22Rv1 (cell line): Measurements from ENCODE around the gene ICOSLG.

Source experiments
- CTCF ChIP-seq: fragments of 450-650 bp; IDR thresholded peaks from 2 replicates; pipeline ENCODE4 v1.5.1; 2017; ENCODE audit warnings: mild to moderate bottlenecking
- ZFX ChIP-seq: fragments of 450-650 bp; IDR thresholded peaks from 2 replicates; pipeline ENCODE4 v1.6.1; 2017; ENCODE audit warnings: antibody characterized with exemption, borderline replicate concordance

DNA sequence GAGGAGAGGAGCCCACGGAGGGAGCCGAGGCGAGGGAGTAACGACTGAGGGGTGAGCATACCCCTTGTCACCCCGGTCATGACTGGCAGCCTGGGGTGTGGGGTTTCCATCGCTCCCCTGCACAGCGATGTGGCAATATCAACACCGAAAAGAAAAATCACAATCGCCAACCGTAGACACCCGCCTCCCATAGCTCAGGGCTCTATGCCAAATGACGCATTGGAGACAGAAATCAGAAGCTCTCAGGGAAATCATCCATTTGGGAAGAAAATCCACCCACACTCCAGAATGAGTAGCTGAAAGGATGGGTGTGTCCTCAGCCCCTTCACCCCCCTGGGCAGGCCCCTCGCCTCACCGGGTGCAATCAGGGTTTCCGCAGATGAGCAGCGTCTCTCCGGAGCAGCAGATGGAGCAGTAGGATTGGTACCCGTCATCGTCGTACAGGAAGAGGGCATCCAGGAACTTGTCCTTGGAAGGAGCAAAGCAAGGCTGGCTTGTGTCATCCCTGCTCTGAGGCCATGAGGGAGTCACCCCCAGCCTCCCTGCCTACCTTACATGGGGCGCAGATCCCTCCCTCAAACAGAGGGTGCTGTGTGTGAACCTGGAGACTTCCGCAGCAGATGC lies 18.5 kb upstream of the ICOSLG start:
- TF ChIP-seq CTCF, result no peak
- TF ChIP-seq ZFX, result no peak
